Measurements from ENCODE around the gene MARK2. TPM values are rescaled to one million over a fixed set of nuclear protein-coding genes. Genes with fewer than 3 reads are reported as not detected.

Gene MARK2
- polyA plus RNA-seq, 1 donor, result 38.0 TPM

DNA sequence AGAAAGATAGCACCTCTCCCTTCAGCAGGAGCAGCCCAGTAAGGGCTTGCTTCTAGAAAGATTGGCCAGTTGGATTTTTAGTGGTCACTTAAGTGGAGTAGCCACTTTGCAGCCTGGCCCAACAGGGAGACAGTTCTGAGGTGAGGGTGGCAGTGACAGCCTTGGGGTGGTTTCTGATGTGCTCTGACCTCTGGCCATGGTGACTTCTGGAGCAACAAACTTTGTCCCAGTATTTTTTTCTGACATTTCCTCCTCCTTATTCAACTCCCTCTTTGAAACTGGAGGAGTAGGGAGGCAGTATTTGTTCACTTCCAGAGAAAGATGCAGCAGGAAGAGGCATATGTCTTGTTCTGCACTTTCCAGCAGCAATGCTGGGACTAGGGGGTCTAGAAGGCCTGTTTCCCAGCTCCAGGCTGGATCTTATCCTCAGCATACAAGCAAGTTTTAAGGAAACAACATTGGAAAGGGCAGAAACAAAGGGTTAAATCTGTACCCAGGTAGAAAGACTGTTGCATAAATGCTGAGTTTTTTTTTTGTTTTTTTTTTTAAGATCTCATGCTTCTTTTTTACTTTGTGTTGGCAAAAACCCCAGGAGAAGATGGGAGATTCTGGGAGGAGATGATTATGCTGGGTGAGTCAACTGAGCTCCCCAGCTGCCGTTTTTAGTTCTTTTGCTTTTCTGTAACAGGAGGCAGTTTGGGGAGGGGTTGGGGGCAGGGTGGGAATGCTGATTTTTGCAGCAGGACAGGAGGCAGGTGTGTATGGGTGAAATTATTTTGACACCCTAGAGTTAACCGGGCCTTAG is 40.9 kb downstream of the MARK2 start:
- DNase-seq, result no peak

DNA sequence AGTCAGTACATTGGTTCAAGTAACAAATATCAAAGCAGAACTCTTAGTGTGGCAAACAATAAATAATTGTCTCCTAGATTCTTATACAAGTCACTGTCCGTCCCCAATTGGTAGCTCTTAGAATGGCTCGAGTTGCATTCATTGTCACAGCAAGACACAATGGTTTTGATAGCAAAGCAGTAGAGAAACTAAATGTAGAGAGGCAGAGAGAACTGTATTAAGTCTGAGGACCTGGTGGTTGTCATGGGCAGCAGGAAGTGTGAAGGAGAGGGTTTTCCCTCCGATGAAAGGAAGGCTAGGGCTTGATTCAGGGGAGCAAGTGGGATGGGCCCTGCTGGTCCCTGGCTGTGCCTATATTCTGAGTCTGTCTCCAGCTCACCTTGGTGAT is 41.5 kb downstream of the MARK2 start:
- no peak for DNase-seq

DNA sequence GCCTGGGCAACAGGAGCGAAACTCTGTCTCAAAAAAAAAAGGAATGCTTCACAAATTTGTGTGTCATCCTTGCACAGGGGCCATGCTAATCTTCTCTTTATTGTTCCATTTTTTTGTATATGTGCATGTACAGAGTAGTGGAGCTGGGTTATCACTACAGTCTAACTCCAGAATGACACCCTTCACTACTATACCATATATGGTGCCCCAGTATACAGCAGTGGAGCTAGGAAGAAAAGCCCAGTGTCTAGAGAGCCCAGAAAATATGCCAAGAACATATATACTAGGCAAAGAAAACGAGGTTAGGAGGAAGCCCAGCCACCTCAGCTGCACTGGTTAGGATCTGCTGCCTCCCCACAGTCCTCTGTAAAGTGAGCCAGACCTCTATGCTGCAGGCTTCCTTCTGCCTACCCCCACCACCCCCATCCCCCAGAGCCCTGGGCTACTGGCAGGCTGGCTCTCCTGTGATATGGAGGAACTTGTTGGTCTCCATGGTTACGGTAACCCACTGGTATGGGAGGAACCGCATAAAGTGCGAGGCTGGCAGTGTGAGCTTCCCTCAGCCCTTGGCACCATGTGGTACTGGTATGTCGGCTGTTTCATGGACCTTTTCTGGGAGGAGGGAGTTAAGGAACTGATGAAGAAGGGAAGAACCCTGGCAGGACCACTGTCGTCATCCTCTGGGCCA is 43.8 kb downstream of the MARK2 start:
- DNase-seq, result no peak

DNA sequence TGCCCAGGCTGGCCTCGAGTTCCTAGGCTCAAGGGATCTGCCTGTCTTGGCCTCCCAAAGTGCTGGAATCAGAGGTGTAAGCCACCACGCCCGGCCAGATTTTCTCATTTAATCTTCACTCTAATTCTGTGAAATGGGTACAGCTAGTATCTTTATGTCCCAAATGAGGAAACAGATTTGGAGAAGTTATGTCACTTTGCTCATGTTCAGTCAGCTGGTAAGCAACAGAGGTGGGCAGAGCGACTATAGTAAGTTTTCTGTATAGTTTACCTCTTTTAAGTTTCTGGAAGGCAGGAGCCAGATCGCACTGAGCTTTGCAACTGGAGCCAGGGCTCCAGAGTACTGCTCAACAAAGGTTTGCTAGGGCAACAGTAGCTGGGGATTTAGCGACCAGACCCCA is 44.9 kb downstream of the MARK2 start:
- DNase-seq, result no peak

DNA sequence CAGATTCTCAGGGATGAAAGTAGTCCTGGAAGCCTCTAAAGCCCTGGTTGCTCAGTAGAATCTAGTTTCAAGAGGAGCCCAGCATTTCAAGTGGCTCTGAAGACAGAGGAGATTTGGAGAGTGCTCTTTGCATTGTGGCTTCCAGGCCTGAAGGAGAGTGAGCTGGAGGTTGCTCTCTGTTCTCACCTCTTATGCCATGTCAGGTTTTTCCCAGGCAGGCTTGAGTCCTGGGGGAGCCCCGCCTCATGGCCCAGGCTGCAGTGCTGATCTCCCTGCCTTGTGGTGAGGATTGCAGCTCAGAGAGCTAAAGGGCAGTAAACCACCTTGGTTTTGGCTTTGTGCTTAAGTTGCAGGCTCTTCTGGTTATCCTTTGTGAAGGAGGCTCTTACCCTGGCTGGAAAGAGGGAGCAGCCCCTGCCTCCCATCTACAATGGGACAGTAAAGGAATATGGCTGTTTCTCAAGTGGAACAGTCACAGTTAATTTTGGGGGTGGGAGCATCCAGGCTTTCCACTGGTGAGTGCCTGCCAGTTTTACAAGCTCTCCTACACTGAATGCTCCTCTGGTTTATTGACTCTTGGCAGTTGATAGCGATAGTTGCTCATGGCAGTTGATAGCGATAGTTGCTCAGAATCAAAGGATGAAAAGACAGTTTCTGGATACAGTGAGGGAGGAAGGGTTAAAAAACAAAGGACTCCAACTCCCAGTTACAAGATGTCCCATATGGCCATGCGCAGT is 45.5 kb downstream of the MARK2 start:
- no peak for DNase-seq

DNA sequence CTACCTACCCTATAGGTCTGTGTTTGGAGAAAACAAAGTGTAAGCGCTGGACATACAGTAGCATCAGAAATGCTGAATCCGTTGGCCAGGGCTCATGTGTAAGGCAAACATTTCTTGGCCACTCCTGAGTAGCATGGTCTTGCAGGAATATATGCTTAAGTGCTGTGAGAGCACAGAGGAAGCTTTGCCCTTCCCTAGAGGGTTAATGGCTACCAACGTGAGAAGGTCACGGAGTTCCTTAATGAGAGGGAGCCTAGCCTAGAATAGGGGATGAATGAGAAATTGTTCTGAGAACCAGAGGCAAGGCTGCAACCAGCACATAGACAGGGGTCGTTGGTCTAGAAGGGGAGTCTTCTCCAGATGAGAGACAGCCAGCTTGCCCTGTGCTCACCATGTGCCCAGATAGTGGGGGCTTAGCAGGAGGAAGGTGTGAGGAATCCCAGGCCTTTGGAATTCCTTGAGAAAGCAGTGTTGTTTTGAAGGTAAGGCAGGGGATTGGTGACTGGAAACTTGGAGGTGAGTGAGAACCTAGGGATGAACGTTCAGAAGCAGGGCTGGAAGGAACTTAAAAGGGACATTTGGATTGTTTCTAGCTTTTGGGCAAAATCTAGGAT is 48.6 kb downstream of the MARK2 start:
- DNase-seq, result no peak

DNA sequence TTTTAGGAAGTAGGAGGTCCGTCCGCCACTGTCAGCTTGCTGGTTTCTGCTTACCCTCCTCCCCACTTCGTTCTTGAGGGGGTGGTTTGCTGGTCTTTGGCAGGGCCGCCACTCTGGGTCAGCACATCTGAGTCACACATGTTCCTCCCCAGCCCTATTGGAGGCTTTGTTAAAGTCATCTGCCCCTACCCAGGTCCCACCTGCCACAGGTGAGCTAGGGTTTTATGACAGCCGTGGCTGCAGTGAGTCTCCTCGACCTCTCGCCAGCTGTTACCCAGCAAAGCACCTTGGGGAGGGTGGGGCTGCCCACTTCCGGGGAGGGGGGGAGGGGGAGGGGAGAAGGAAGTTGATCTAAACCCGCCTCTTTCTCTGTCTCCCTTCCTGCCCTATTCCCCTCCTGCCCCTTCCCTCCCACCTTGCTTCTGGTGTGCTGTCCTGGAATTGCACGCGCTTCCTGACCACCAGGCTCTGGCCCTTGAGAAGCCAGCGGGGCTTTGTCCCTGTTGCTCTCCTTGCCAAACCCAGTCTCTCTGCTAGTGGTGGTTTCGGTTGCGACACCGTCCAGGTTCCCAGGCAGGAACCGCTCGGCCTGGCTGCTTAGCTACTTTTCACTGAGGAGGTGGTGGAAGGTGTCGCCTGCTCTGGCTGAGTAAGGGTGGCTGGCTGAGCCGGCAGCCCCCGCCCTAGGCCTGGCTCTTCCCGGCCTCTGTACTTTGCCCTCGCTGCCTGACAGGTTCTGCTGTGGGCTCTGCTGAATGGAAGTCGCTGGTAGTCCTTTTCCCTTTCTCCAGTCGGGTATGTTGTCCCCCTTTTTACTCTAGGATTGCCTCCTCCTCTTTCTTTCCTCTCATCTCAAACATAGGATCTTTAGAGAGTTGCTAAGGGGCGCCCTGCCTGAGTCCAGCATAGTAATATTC is 49.5 kb downstream of the MARK2 start:
- no peak for DNase-seq

DNA sequence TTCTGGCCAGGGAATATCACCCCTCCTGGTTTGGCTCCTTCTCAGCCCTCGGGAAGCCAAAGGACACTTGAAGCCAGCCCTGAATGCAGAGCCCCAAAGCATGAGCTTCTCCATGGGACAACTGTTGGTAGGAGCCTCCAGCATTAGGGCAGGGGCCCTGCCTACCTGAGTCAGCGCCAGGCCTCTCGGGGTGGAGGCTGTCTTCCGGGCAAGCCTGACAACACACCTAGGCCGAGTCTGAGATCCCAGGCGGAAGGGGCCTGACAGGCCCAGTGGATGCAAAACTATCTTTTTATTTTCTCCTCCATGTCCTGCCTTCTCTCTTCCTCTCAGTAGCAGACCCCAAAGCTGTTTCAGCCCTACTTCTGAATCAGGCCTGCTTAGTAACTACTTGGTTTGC is 50.4 kb downstream of the MARK2 start:
- DNase-seq, result no peak

DNA sequence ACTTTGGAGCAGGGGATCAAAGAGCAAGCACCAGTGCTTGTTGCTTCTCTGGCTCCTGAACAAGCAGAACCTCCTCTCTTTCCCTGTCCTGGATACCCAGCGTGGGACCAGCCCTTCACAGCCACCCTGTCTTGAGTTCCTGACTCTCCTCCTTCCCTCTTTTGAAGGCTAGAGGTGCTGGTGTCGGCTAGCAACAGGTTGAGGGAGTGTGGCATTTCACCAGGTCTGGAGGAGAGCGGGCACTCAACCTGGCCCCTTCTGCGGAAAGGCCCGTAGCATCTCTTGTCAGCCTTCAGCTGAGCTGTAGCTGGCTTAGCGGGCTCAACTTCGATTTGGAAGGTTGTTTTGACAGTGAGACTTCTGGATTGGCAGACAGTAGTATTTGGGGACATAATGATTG is 51.5 kb downstream of the MARK2 start:
- DNase-seq, result no peak

DNA sequence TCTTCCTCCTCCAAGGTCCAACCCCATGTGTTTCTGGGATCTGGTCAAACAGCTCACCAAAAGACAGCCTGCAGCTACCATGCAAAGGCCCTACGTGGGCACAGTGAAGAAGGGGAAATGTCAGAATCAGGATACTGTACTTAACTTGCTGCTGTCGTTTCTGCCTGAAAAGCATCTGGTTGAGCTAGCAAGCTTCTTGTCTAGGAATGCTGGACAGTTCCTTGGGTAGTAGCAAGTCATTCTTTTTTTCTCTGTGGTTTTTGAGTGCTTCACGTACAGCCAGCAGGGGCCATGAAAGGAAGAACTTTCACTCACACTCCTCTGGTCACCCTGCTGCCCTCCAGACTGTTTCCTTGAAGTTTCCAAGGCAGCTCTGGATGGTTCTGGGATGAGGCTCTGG is 53.3 kb downstream of the MARK2 start:
- no peak for DNase-seq

DNA sequence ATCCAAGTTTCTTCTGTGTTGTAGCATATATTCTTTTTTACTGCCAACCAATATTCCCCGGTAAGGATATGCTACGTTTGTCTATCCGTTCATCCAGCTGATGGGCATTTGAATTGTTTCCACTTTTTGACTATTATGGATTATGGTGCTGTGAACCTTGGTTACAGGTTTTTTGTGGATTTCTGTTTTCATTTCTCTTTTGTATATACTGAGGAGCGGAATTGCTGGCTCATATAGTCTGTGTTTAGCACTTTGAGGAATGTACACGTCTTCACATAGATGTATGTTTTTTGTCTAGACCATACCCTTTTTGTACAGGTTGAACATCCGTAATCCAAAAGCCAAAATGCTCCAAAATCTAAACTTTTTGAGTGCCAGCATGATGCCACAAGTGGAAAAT is 54.4 kb downstream of the MARK2 start:
- DNase-seq, result no peak

DNA sequence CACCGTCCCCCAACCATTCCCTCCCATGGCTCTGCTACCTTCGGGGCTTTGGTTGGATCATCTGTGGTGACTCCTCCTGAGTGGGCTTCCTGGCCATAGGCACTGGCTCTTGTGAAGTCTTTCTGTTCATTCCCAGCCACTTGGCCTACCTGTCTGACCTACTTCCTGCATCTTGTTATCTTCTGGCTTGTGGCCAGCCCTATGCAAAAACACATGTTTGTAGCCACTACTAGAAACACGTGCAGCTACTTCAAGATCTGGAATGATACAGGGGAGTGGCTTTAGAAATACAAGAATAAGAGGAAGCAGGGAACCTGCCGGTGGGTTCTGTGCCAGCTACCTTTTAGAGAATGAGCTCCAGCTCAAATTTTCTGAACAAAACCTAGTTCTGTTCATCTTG is 57.2 kb downstream of the MARK2 start:
- DNase-seq, result no peak

DNA sequence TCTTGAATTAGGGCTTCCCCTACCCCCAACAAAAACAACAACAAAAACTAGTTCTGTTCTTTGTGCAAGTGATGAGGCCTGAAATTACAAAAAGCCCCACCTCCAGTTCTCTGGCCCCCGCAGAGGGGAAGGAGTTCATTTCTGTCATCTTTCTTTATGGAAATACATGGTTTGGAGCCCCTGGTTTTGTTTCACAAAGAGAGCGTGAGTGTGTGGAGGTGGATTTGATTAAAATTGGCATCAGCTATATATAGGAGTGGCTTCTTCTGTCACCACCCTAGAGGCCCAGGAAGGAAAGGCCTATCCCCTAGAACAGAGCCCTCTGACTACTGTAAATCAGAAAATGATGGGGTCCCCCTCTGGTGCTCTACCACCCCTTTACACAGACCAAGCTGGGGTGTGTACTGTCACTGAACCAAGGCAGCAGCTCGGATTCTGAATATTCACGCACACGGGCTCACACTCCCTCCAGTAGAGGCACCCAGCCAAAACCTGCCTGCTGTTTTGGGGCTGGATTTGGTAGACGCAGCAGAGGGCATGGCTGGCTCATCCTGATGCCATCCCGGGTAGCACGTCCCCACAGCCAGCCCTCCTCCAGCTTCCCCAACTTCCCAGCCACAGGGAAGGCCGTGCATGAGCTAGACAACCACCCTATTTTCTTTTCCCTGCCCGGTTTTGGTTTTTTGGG is 58.7 kb downstream of the MARK2 start:
- no peak for DNase-seq

DNA sequence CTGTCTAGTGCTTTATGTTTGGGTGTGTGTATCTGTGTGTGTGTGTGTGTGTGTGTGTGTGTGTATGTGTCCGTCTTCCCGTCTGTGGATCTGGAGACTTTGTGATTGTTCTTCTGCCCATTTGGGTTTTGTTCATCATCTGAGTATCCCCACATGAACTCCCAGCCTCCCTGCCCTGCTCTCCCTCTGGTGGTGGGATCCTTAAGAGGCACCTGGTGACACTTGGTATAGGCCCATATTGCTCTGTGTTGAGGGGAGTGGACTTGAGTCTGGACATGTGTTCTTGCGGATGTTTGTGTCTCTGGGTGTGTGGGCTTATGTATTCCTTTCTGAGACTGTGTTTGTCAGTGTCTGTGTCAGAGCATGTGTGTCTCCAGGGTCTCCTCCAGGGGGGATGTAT is 62.8 kb downstream of the MARK2 start:
- DNase-seq, result no peak

DNA sequence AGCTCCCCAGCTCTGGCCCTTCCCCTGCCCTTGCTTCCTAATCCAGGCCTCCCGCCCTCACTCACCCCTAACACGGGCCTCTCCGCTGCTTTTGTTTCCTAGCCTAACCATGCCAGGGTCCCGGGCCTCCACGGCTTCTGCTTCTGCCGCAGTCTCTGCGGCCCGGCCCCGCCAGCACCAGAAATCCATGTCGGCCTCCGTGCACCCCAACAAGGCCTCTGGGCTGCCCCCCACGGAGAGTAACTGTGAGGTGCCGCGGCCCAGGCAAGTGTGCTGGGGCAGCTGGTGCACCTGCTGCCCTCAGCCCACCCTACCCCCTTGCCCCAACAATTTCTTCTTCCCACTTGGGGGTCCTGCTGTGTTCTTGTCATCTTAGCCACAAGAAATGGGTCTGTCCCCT is 65.0 kb downstream of the MARK2 start:
- DNase-seq, result no peak

DNA sequence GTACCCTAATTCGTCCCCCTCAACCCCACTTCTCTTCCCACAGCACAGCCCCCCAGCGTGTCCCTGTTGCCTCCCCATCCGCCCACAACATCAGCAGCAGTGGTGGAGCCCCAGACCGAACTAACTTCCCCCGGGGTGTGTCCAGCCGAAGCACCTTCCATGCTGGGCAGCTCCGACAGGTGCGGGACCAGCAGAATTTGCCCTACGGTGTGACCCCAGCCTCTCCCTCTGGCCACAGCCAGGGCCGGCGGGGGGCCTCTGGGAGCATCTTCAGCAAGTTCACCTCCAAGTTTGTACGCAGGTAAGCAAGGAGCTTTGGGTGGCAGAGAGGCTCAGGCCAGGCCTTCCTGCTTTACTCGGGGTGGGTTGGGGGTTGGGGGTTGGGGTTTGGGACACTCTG is 65.8 kb downstream of the MARK2 start:
- no peak for DNase-seq

DNA sequence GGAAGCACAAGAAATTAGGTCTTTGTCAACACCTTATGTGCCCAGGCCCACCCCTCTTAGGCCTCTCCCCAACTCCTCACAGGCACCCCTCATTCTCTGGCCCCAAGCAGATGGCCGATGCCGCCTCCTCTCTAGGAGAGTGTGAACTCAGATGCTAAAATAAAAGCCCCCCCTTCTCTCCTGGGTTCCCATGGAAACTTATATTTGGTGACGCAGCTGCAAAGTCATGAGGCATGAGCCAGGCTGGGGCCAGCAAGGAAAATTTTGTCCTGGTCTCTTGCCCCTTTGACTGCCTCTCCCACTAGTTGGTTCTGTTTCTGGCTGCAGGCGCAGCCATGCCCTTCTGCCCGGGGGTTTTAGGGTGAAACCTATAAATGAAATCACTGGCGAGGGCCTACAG is 66.3 kb downstream of the MARK2 start:
- DNase-seq, result no peak

DNA sequence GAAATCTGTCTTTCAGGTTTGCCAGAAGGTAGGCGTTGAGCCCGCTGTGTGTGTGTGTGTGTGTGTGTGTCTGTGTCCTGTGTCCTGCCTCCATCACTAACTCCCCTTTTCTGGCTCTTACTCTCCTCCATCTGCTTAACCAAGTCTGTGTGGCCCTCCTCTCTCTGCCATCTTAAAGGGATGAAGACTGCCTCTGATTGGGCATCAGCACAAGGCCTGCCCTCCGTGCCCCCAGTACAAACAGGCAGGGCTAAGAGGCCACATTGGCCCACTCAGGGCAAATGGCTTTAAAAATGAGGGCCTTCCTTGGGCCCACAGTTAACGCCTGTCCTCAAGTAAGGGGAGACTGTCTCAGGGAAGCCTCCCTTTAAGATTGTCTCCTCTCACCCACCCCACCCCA is 67.2 kb downstream of the MARK2 start:
- DNase-seq, result no peak

DNA sequence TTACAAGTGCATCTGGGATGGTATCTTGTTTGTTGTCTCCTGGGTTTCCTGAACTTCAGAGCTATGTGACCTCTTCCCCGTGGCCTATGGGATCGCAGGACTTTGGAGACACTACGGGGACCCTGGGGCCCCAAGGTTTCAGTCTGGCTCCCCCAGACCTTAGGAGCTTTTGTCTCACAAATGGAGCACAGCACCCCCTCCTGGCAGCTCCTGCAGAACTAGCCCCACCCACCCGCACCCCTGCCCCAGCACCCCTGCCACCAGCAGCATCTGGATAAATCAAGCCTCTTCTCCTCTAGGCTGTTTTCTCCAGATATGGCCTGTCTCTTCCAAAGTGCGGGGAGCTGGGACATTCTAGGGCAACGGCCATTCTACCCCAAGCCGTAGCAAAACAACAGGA is 67.7 kb downstream of the MARK2 start:
- no peak for DNase-seq

DNA sequence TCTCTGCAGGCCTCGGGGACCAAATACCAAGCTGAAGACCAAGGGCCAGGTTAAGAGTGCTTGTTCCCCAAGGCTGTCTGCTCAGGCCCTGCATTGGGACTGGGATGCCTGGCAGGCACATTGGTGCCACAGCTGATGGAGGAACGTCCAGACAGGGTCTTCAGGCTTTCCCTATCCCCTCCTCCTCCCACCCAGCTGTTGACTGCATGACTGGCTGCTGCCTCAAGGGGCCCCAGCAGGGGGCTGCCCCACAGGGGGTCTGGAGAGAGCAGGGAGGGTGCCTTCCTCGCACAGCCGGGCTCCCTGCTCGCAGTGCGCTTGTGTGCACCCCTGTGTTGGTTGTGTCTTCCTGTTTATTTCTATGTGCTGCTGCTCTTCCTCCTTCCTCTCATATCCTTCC is 68.2 kb downstream of the MARK2 start:
- no peak for DNase-seq
